H1 (cell line): Measurements from ENCODE around the gene LRP5. TPM values are rescaled to one million over a fixed set of nuclear protein-coding genes. Genes with fewer than 3 reads are reported as not detected.

ENCODE experiments used
- CTCF ChIA-PET: fragments of 300-600 bp; sonication (Branson Sonifier 250); formaldehyde crosslinking; loops from one replicate; lab custom pipeline; 2021; ENCODE audit not compliant: partially characterized antibody; lab: Charles Lee
- POLR2A ChIA-PET: fragments of 300-600 bp; sonication (Branson Sonifier 250); formaldehyde crosslinking; loops from one replicate; lab custom pipeline; 2021; ENCODE audit warnings: inconsistent platforms; ENCODE audit not compliant: partially characterized antibody; lab: Charles Lee
- DNase-seq, 2 experiments: peaks; one replicate each; pipeline versions ENCODE4 v3.0.0 to v3.0.0-alpha.2; 2010 to 2022; ENCODE audit warnings: low spot score in 2 of 2, low read depth in 1 of 2, mixed read lengths in 1 of 2
- FAIRE-seq: peaks from 2 replicates; lab custom pipeline; 2011; peaks lifted over from hg19 to GRCh38; lab: Jason Lieb, UNC
- H2AFZ ChIP-seq: 2 replicates; pipeline ENCODE4 v1.8.1; 2012; ENCODE audit warnings: low read length, inconsistent platforms
- H2AK5ac ChIP-seq: 2 replicates; pipeline ENCODE4 v1.6.1; 2013; ENCODE audit warnings: low read depth, low read length
- H2BK120ac ChIP-seq: replicated peaks from 2 replicates; pipeline ENCODE3; 2013; ENCODE audit warnings: low read depth, low read length, inconsistent platforms
- H2BK12ac ChIP-seq: 2 replicates; pipeline ENCODE4 v1.6.1; 2013; ENCODE audit warnings: low read depth, low read length
- H2BK15ac ChIP-seq: 2 replicates; pipeline ENCODE4 v1.6.1; 2013; ENCODE audit warnings: low read length
- H2BK20ac ChIP-seq: 2 replicates; pipeline ENCODE4 v1.6.1; 2013; ENCODE audit warnings: low read length
- H2BK5ac ChIP-seq: 2 replicates; pipeline ENCODE4 v1.6.1; 2013; ENCODE audit warnings: low read depth, low read length
- H3K14ac ChIP-seq: 2 replicates; pipeline ENCODE4 v1.6.1; 2013; ENCODE audit warnings: inconsistent platforms; ENCODE audit not compliant: insufficient read length
- H3K18ac ChIP-seq: 2 replicates; pipeline ENCODE4 v1.6.1; 2013; ENCODE audit warnings: low read length; ENCODE audit errors: extremely low read depth
- H3K23ac ChIP-seq: 2 replicates; pipeline ENCODE4 v1.6.1; 2013; ENCODE audit warnings: inconsistent platforms; ENCODE audit not compliant: insufficient read length
- H3K23me2 ChIP-seq: 2 replicates; pipeline ENCODE4 v1.6.1; 2013; ENCODE audit warnings: low read depth, low read length
- H3K27ac ChIP-seq: 2 replicates; pipeline ENCODE4 v1.6.1; 2011; ENCODE audit warnings: low read depth, low read length, inconsistent platforms
- H3K27me3 ChIP-seq, 4 experiments: replicated peaks in 1 of 4; 1 replicate in 1 of 4; 2 replicates in 3 of 4; pipeline versions ENCODE4 v1.6.1 to v1.8.1; 2011 to 2013; ENCODE audit warnings: low read length in 3 of 4, mild to moderate bottlenecking in 3 of 4, inconsistent platforms in 2 of 4, mixed read lengths in 2 of 4, moderate library complexity in 1 of 4; ENCODE audit not compliant: control insufficient read depth in 3 of 4, insufficient read depth in 3 of 4; ENCODE audit errors: extremely low read depth in 1 of 4
- H3K36me3 ChIP-seq, 4 experiments: 2 replicates each; pipeline versions ENCODE4 v1.6.1 to v1.8.1; 2011 to 2013; ENCODE audit warnings: mild to moderate bottlenecking in 4 of 4, low read length in 3 of 4, moderate library complexity in 2 of 4, control low read depth in 1 of 4, inconsistent platforms in 1 of 4; ENCODE audit not compliant: insufficient read depth in 4 of 4, control insufficient read depth in 2 of 4
- H3K4ac ChIP-seq: replicated peaks from 2 replicates; pipeline ENCODE3; 2013; ENCODE audit warnings: low read length, low read depth, mixed read lengths, inconsistent platforms; ENCODE audit not compliant: insufficient read length
- H3K4me1 ChIP-seq, 4 experiments: replicated peaks in 1 of 4; 1 replicate in 1 of 4; 2 replicates in 3 of 4; pipeline versions ENCODE4 v1.6.1 to v1.8.1; 2011 to 2013; ENCODE audit warnings: low read length in 3 of 4, inconsistent platforms in 2 of 4, mixed read lengths in 1 of 4; ENCODE audit not compliant: insufficient read depth in 4 of 4, control insufficient read depth in 3 of 4
- H3K4me2 ChIP-seq, 2 experiments: 2 replicates each; pipeline versions ENCODE4 v1.6.1 to v1.8.1; 2011 to 2013; ENCODE audit warnings: low read depth in 2 of 2, low read length in 2 of 2, control low read depth in 1 of 2, inconsistent platforms in 1 of 2, mild to moderate bottlenecking in 1 of 2; ENCODE audit not compliant: insufficient read depth in 1 of 2
- H3K4me3 ChIP-seq, 4 experiments: fragments of 200-600, 300-600 bp in 1 of 4; sonication (generic), shearing (Covaris generic), sonication (Bioruptor Twin) in 1 of 4; 2 replicates each; pipeline versions ENCODE4 v1.5.1 to v1.8.1; 2011 to 2016; ENCODE audit warnings: low read length in 4 of 4, low read depth in 3 of 4, control low read depth in 2 of 4, inconsistent platforms in 2 of 4, mild to moderate bottlenecking in 2 of 4, mixed read lengths in 1 of 4, moderate library complexity in 1 of 4; ENCODE audit not compliant: insufficient read depth in 2 of 4; ENCODE audit errors: extremely low read depth in 1 of 4
- H3K56ac ChIP-seq: replicated peaks from 2 replicates; pipeline ENCODE3; 2013; ENCODE audit warnings: low read depth, mild to moderate bottlenecking, mixed read lengths, low read length, inconsistent platforms; ENCODE audit not compliant: insufficient read length
- H3K79me1 ChIP-seq: 2 replicates; pipeline ENCODE4 v1.6.1; 2013; ENCODE audit warnings: low read depth, low read length, control low read depth
- H3K79me2 ChIP-seq, 2 experiments: 2 replicates each; pipeline versions ENCODE4 v1.6.1 to v1.8.1; 2012 to 2013; ENCODE audit warnings: low read length in 2 of 2, mild to moderate bottlenecking in 2 of 2, inconsistent platforms in 1 of 2; ENCODE audit not compliant: insufficient read depth in 2 of 2, control insufficient read depth in 1 of 2
- H3K9ac ChIP-seq, 4 experiments: replicated peaks in 1 of 4; 1 replicate in 1 of 4; 2 replicates in 3 of 4; pipeline versions ENCODE4 v1.6.1 to v1.8.1; 2011 to 2013; ENCODE audit warnings: low read depth in 3 of 4, low read length in 3 of 4, control low read depth in 2 of 4, mild to moderate bottlenecking in 2 of 4, moderate library complexity in 2 of 4, inconsistent platforms in 1 of 4; ENCODE audit errors: extremely low read depth in 1 of 4
- H3K9me3 ChIP-seq, 2 experiments: 2 replicates each; pipeline versions ENCODE4 v1.6.1 to v1.8.1; 2012 to 2013; ENCODE audit warnings: mild to moderate bottlenecking in 2 of 2, moderate library complexity in 2 of 2, control low read depth in 1 of 2, inconsistent platforms in 1 of 2, low read depth in 1 of 2, low read length in 1 of 2, mixed read lengths in 1 of 2; ENCODE audit not compliant: insufficient read depth in 2 of 2
- H4K20me1 ChIP-seq, 2 experiments: replicated peaks in 1 of 2; 2 replicates each; pipeline versions ENCODE3 to v1.8.1; 2011 to 2013; ENCODE audit warnings: inconsistent platforms in 2 of 2, low read length in 2 of 2, mild to moderate bottlenecking in 1 of 2; ENCODE audit not compliant: insufficient read depth in 2 of 2, control insufficient read depth in 1 of 2
- H4K5ac ChIP-seq: 2 replicates; pipeline ENCODE4 v1.6.1; 2013; ENCODE audit warnings: low read length, low read depth, mixed read lengths, inconsistent platforms; ENCODE audit not compliant: insufficient read length
- H4K8ac ChIP-seq: 2 replicates; pipeline ENCODE4 v1.8.0; 2013; ENCODE audit warnings: mild to moderate bottlenecking, moderate library complexity, low read length, inconsistent platforms; ENCODE audit not compliant: insufficient read depth; ENCODE audit errors: extremely low read depth
- H4K91ac ChIP-seq: replicated peaks from 2 replicates; pipeline ENCODE3; 2013; ENCODE audit warnings: low read length, mixed read lengths, inconsistent platforms; ENCODE audit not compliant: insufficient read length
- ASH2L ChIP-seq: fragments of 200-600, 300-600 bp; sonication (generic); IDR thresholded peaks from one replicate; pipeline ENCODE4 v1.7.1; 2017; ENCODE audit warnings: low read length
- ATF3 ChIP-seq: IDR thresholded peaks from 2 replicates; pipeline ENCODE4 v1.6.1; 2011; ENCODE audit warnings: low read depth, mild to moderate bottlenecking, low read length; ENCODE audit not compliant: insufficient read depth
- CEBPB ChIP-seq: IDR thresholded peaks from 2 replicates; pipeline ENCODE4 v1.6.1; 2012; ENCODE audit warnings: low read depth, low read length
- PHF8 ChIP-seq: fragments of 200-600 bp; sonication (generic); conservative IDR thresholded peaks from 2 replicates; pipeline ENCODE4 v1.7.1; 2012; ENCODE audit warnings: low read depth, mild to moderate bottlenecking, inconsistent platforms, low read length, moderate library complexity
- POLR2A ChIP-seq, 2 experiments: IDR thresholded peaks; 1 replicate in 1 of 2; 2 replicates in 1 of 2; pipeline ENCODE4 v1.6.1; 2011; ENCODE audit warnings: low read depth in 2 of 2, low read length in 2 of 2, mild to moderate bottlenecking in 2 of 2; ENCODE audit errors: control extremely low read depth in 1 of 2
- RBBP5 ChIP-seq: IDR thresholded peaks from 2 replicates; pipeline ENCODE4 v1.7.1; 2012; ENCODE audit warnings: low read depth, mild to moderate bottlenecking, inconsistent platforms, low read length, moderate library complexity, borderline replicate concordance
- RFX5 ChIP-seq: IDR thresholded peaks from 2 replicates; pipeline ENCODE4 v1.6.1; 2011; ENCODE audit warnings: low read depth, low read length, improper control_type of control experiment, borderline replicate concordance
- RXRA ChIP-seq: IDR thresholded peaks from 2 replicates; pipeline ENCODE4 v1.6.1; 2011; ENCODE audit warnings: low read depth, mild to moderate bottlenecking, low read length, moderate library complexity; ENCODE audit not compliant: insufficient read depth
- SP1 ChIP-seq: IDR thresholded peaks from 2 replicates; pipeline ENCODE4 v1.6.1; 2011; ENCODE audit warnings: low read depth, low read length
- SUZ12 ChIP-seq: fragments of 200-600 bp; sonication (generic); IDR thresholded peaks from 2 replicates; pipeline ENCODE4 v1.6.1; 2012; ENCODE audit warnings: mild to moderate bottlenecking, inconsistent platforms, low read length, moderate library complexity, mixed read lengths
- TCF12 ChIP-seq: IDR thresholded peaks from 2 replicates; pipeline ENCODE4 v1.6.1; 2011; ENCODE audit warnings: low read depth, mild to moderate bottlenecking, low read length
- ZNF274 ChIP-seq: IDR thresholded peaks from 2 replicates; pipeline ENCODE4 v1.7.0; 2012; ENCODE audit warnings: low read length, borderline replicate concordance; ENCODE audit errors: extremely low read depth
- WGBS, 2 experiments: shearing (Covaris generic) in 1 of 2; methylation state at CpG; one replicate each; pipeline versions ENCODE4 v1.1.6 to v1.1.7; 2013 to 2015; ENCODE audit warnings: low lambda C conversion rate in 2 of 2, mixed read lengths in 2 of 2, inconsistent platforms in 1 of 2, low coverage in 1 of 2, missing lambda C conversion rate in 1 of 2; ENCODE audit not compliant: insufficient replicate concordance in 2 of 2, insufficient coverage in 1 of 2, insufficient read length in 1 of 2; ENCODE audit errors: extremely low coverage in 1 of 2, missing lambda C conversion rate in 1 of 2; 5-methylcytosine and 5-hydroxymethylcytosine counted together
- polyA plus RNA-seq, 7 experiments: library from polyadenylated mRNA; depleted of rRNA in 3 of 7; stranded (reverse) in 5 of 7; unstranded in 2 of 7; fragments of >200 nt in 5 of 7; fragments of 200-250 nt in 2 of 7; gene quantifications; 1 replicate in 5 of 7; 2 replicates in 1 of 7; 4 replicates in 1 of 7; pipeline versions ENCODE4 v1.2.1 to v1.2.3, GENCODE V29; 2011 to 2013; ENCODE audit warnings: missing spikeins in 2 of 7, mixed read lengths in 2 of 7
- total RNA-seq: library from RNA; stranded (reverse); fragmentation: NEBNext Ultra II Directional; extraction: Animal tissue kit (Norgen Biotek cat#: 25700); gene quantifications from 2 replicates; pipeline ENCODE4 v1.2.1, GENCODE V29; 2021

Gene LRP5
- total and polyA plus RNA-seq, 2 of the 8 experiments (the other 6 are each of a cell fraction or from before 2014, with no cell fraction given): 19.0 to 38.9 TPM

- H4K8ac ChIP-seq: no peak overlapping the region
- no peak overlapping the region for H2AFZ ChIP-seq
- H3K27ac ChIP-seq: peak overlapping the region; percentile 10; the same call in 1 of the 2 replicates
- ChIA-PET POLR2A (interaction anchor here (0.6 kb wide), 1 partner anchor 370 kb away, joined by 3 read pairs; no protein-coding TSS in a partner anchor), CTCF (interaction anchor here (0.6 to 2.1 kb wide), 4 partner anchors 7 to 53 kb away, joined by 3 to 5 read pairs (median 4); no protein-coding TSS in a partner anchor)
- no peaks in the 10 kb centered on the region for H3K27me3 ChIP-seq
- no peaks in the 10 kb centered on the region for H3K79me2 ChIP-seq
- no peak overlapping the region for H4K91ac ChIP-seq
- H3K9ac ChIP-seq: no peak overlapping the region
- H3K36me3 ChIP-seq: peaks cover 0 to 9% (median 4%) of the 10 kb centered on the region in 4 experiments; a peak in 5 of 8 replicates
- H3K79me1 ChIP-seq: no peaks in the 10 kb centered on the region
- no peaks in the 10 kb centered on the region for H3K9me3 ChIP-seq
- H3K4ac ChIP-seq: no peak overlapping the region
- H3K14ac ChIP-seq: no peak overlapping the region
- no peak overlapping the region for H3K4me3 ChIP-seq
- DNase-seq (no peak), FAIRE-seq (no peak)
- H4K20me1 ChIP-seq: peaks cover 0 to 9% of the 10 kb centered on the region in 2 experiments
- H3K56ac ChIP-seq: no peak overlapping the region
- no peak overlapping the region for H2AK5ac ChIP-seq
- H3K4me2 ChIP-seq: no peak overlapping the region
- H4K5ac ChIP-seq: no peak overlapping the region
- H2BK15ac ChIP-seq: no peak overlapping the region
- H2BK5ac ChIP-seq: peak overlapping the region; percentile 60; the same call in 1 of the 2 replicates
- WGBS, 2 experiments: 92% methylated on average over 8 of the region's 16 CpGs; no CpG with 5 or more reads in 1 of the 2 experiments
- no peak overlapping the region for H2BK120ac ChIP-seq
- no peaks in the 10 kb centered on the region for H3K23me2 ChIP-seq
- H3K18ac ChIP-seq: no peak overlapping the region
- no peak overlapping the region for H2BK12ac ChIP-seq
- no peak overlapping the region for H3K23ac ChIP-seq
- peaks cover 0 to 16% (median 9%) of the 10 kb centered on the region in 4 experiments; a peak in 6 of 7 replicates for H3K4me1 ChIP-seq
- H2BK20ac ChIP-seq: no peak overlapping the region
- no peak for TF ChIP-seq POLR2A (IDR thresholded peaks at IDR 0.05; ENCODE audit: control extremely low read depth in 1 of 2, low read depth in 2 of 2, low read length in 2 of 2)
- TF ChIP-seq RBBP5: no peak
- TF ChIP-seq RFX5: no peak
- no peak for TF ChIP-seq ZNF274
- no peak for TF ChIP-seq SP1
- TF ChIP-seq ATF3: no peak
- no peak for TF ChIP-seq RXRA
- no peak for TF ChIP-seq CEBPB
- no peak for TF ChIP-seq ASH2L
- no peak for TF ChIP-seq SUZ12
- no peak for TF ChIP-seq TCF12
- no peak for TF ChIP-seq PHF8
Observed at GRCh38 chr11:68436162-68436888, 123.9 kb downstream of the LRP5 start.
